ENCODE measurements around the gene ZBTB11. TPM values are rescaled to one million over a fixed set of nuclear protein-coding genes. Genes with fewer than 3 reads are reported as not detected.
A peak's percentile ranks its signal among the peaks of the same experiment; 100 is the strongest.

The ZBTB11 gene
- total and polyA plus RNA-seq, 2 experiments from 2014 or later, result 8.7 to 21.4 TPM

DNA sequence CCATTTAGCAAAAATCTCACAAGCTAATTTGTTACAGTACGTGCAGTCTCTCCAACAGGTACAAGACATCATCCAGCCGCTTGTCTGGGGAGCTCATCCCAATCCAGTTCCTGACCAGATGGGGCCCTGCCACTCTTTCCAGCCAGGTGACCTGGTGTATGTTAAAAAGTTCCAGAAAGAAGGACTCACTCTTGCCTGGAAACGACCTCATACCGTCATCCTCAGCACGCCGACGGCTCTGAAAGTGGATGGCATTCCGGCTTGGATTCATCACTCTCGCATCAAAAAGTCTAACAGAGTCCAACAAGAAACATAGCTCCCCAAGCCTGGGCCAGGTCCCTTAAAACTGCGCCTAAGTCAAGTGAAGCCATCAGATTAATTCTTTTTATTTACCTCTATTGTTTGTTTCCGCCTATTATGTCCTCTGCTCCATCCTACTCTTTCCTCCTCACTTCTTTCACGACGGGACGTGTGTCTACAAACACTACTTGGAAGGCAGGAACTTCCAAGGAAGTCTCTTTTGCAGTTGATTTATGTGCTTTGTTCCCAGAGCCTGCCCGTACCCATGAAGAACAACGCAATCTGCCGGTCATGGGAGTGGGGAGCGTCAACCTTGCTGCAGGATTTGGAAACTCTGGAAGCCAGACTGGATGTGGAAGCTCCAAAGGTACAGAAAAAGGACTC lies 37.5 kb downstream of the ZBTB11 start:
- peaks cover 14% of the 10 kb centered on the region; the same call in 1 of the 2 replicates for H3F3A ChIP-seq (ENCODE audit: insufficient read depth)
- no peaks in the 10 kb centered on the region for H3K79me2 ChIP-seq (ENCODE audit: insufficient read depth)
- no peak overlapping the region for H3K27ac ChIP-seq
- in situ Hi-C loops (cut with MboI), result no loop called here
- no peaks in the 10 kb centered on the region for H3K9me2 ChIP-seq (ENCODE audit: insufficient read depth)
- H3K27me3 ChIP-seq (replicated peaks; ENCODE audit: insufficient read depth), result no peaks in the 10 kb centered on the region
- TF ChIP-seq EZH2 (IDR thresholded peaks at IDR 0.05; ENCODE audit: insufficient read depth, poor library complexity, severe bottlenecking) (no peak), EZH2phosphoT487 (IDR thresholded peaks at IDR 0.05; ENCODE audit: insufficient read depth, low read depth) (no peak)
- peaks cover 4% of the 10 kb centered on the region for H3K4me1 ChIP-seq (ENCODE audit: insufficient read depth)
- H3K9me3 ChIP-seq (ENCODE audit: low read depth), result no peaks in the 10 kb centered on the region
- no peaks in the 10 kb centered on the region for H4K20me1 ChIP-seq (ENCODE audit: insufficient read depth)
- no peak overlapping the region for H2AFZ ChIP-seq
- no peaks in the 10 kb centered on the region for H3K36me3 ChIP-seq (ENCODE audit: low read depth)
- no peak for DNase-seq
- no peak overlapping the region for H3K4me3 ChIP-seq
- WGBS, 2 experiments (ENCODE audit: low coverage in 1 of 2, low lambda C conversion rate in 2 of 2, missing lambda C conversion rate in 2 of 2), result 86 to 88% methylated on average over 18 of the region's 18 CpGs
- no peak overlapping the region for H3K4me2 ChIP-seq (ENCODE audit: unreplicated experiment)
- H3K9ac ChIP-seq, result no peak overlapping the region

GRCh38 chr3:101638261-101638745 lies 38.6 kb downstream of the ZBTB11 start:
- Histone ChIP-seq H4K20me1 (ENCODE audit: insufficient read depth) (no peaks in the 10 kb centered on the region), H3K27ac (no peak overlapping the region), H3F3A (ENCODE audit: insufficient read depth) (peaks cover 3% of the 10 kb centered on the region; the same call in 1 of the 2 replicates), H3K36me3 (ENCODE audit: low read depth) (no peaks in the 10 kb centered on the region), H3K79me2 (ENCODE audit: insufficient read depth) (no peaks in the 10 kb centered on the region), H3K9me2 (ENCODE audit: insufficient read depth) (no peaks in the 10 kb centered on the region), H3K4me3 (no peak overlapping the region), H3K9me3 (ENCODE audit: low read depth) (no peaks in the 10 kb centered on the region), H3K9ac (no peak overlapping the region), H2AFZ (no peak overlapping the region), H3K4me1 (ENCODE audit: insufficient read depth) (no peaks in the 10 kb centered on the region), H3K4me2 (ENCODE audit: unreplicated experiment) (no peak overlapping the region), H3K27me3 (replicated peaks; ENCODE audit: insufficient read depth) (no peaks in the 10 kb centered on the region)
- in situ Hi-C loops (cut with MboI), result no loop called here
- DNase-seq, result no peak
- WGBS, 2 experiments (ENCODE audit: low coverage in 1 of 2, low lambda C conversion rate in 2 of 2, missing lambda C conversion rate in 2 of 2), result 70 to 71% methylated on average over 10 of the region's 10 CpGs
- no peak for TF ChIP-seq EZH2 (IDR thresholded peaks at IDR 0.05; ENCODE audit: insufficient read depth, poor library complexity, severe bottlenecking)
- TF ChIP-seq EZH2phosphoT487 (IDR thresholded peaks at IDR 0.05; ENCODE audit: insufficient read depth, low read depth), result no peak

DNA sequence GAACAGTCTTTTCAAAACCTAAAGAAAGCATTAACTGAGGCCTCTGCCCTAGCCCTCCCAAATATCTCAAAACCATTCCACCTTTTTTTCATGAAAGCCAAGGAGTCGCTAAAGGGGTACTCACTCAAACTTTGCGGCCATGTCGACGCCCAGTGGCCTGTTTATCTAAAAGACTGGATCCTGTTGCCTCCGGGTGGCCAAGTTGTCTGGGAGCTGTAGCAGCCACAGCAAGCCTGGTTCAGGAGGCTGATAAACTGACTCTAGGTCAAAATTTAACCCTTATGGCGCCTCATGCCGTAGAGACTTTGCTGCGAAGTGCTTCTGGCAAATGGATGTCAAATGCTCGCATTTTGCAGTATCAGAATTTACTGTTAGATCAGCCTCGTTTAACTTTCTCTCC lies 39.5 kb downstream of the ZBTB11 start:
- H2AFZ ChIP-seq, result no peak overlapping the region
- no peaks in the 10 kb centered on the region for H4K20me1 ChIP-seq (ENCODE audit: insufficient read depth)
- TF ChIP-seq EZH2phosphoT487 (IDR thresholded peaks at IDR 0.05; ENCODE audit: insufficient read depth, low read depth) (no peak), EZH2 (IDR thresholded peaks at IDR 0.05; ENCODE audit: insufficient read depth, poor library complexity, severe bottlenecking) (no peak)
- no peaks in the 10 kb centered on the region for H3K27me3 ChIP-seq (replicated peaks; ENCODE audit: insufficient read depth)
- H3K4me1 ChIP-seq (ENCODE audit: insufficient read depth), result no peaks in the 10 kb centered on the region
- H3K9me3 ChIP-seq (ENCODE audit: low read depth), result no peaks in the 10 kb centered on the region
- no peaks in the 10 kb centered on the region for H3F3A ChIP-seq (ENCODE audit: insufficient read depth)
- no peak overlapping the region for H3K4me3 ChIP-seq
- H3K79me2 ChIP-seq (ENCODE audit: insufficient read depth), result no peaks in the 10 kb centered on the region
- no peak overlapping the region for H3K27ac ChIP-seq
- no peak for DNase-seq
- no peak overlapping the region for H3K4me2 ChIP-seq (ENCODE audit: unreplicated experiment)
- 79 to 80% methylated on average over 10 of the region's 10 CpGs for WGBS, 2 experiments (ENCODE audit: low coverage in 1 of 2, low lambda C conversion rate in 2 of 2, missing lambda C conversion rate in 2 of 2)
- H3K36me3 ChIP-seq (ENCODE audit: low read depth), result no peaks in the 10 kb centered on the region
- in situ Hi-C loops (cut with MboI), result no loop called here
- no peak overlapping the region for H3K9ac ChIP-seq
- no peaks in the 10 kb centered on the region for H3K9me2 ChIP-seq (ENCODE audit: insufficient read depth)

DNA sequence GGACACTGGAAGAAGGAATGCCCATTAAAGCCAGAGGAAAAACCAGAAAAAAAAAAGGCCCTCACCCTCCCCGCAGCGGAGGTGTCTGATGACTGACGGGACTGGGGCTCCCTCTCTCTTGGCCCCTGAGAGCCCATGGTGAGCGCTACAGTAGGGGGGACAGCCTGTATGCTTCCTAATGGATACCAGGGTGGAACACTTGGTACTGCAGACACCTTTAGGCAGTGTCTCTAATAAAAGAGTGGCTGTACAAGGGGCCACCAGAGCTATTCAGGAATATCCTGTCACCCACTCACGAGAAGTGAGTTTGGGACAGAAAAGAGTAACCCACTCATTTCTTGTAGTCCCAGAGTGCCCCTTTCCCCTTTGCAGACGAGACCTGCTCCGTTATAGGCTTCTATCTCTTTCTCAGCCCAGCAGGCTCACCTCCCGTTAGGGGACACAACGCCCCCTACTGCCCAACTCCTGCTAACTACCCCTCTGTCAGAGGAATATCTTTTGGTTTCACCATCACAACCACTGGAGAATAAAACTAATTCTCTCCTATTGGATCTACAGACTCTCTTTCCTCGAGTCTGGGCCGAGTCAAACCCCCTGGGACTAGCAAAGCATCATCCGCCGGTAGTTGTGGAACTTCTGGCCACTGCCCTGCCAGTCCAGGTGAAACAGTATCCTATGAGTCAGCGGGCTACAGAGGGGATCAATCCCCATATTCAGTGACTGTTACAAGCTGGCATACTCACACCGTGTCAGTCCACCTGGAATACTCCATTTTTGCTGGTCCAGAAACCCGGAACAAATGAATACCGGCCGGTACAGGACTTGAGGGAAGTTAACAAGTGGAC lies 40.8 kb downstream of the ZBTB11 start:
- peak overlapping the region; percentile 53; the same call in 1 of the 2 replicates for H2AFZ ChIP-seq
- WGBS, 2 experiments (ENCODE audit: low coverage in 1 of 2, low lambda C conversion rate in 2 of 2, missing lambda C conversion rate in 2 of 2), result 33 to 35% methylated on average over 18 of the region's 18 CpGs
- TF ChIP-seq EZH2phosphoT487 (IDR thresholded peaks at IDR 0.05; ENCODE audit: insufficient read depth, low read depth) (no peak), EZH2 (IDR thresholded peaks at IDR 0.05; ENCODE audit: insufficient read depth, poor library complexity, severe bottlenecking) (no peak)

More for the DNA sequence above, 40.8 kb downstream of the ZBTB11 start:
- no peaks in the 10 kb centered on the region for H3K9me3 ChIP-seq (ENCODE audit: low read depth)
- no peak overlapping the region for H3K9ac ChIP-seq
- no peaks in the 10 kb centered on the region for H3K4me1 ChIP-seq (ENCODE audit: insufficient read depth)
- in situ Hi-C loops (cut with MboI), result no loop called here
- H3K4me3 ChIP-seq, result peak overlapping the region; percentile 24; the same call in 1 of the 2 replicates
- no peaks in the 10 kb centered on the region for H3K9me2 ChIP-seq (ENCODE audit: insufficient read depth)
- H3K27ac ChIP-seq, result no peak overlapping the region
- H3K36me3 ChIP-seq (ENCODE audit: low read depth), result no peaks in the 10 kb centered on the region
- peak overlapping the region; percentile 25 for H3K4me2 ChIP-seq (ENCODE audit: unreplicated experiment)
- no peaks in the 10 kb centered on the region for H4K20me1 ChIP-seq (ENCODE audit: insufficient read depth)
- H3K27me3 ChIP-seq (replicated peaks; ENCODE audit: insufficient read depth), result no peaks in the 10 kb centered on the region
- no peaks in the 10 kb centered on the region for H3F3A ChIP-seq (ENCODE audit: insufficient read depth)
- no peaks in the 10 kb centered on the region for H3K79me2 ChIP-seq (ENCODE audit: insufficient read depth)
- peak; percentile 66 for DNase-seq
